Measurements from ENCODE around the gene IQSEC1. TPM values are rescaled to one million over a fixed set of nuclear protein-coding genes. Genes with fewer than 3 reads are reported as not detected.
"Not testable (repeated sequence)": the region's sequence is repeated elsewhere in the genome, so short reads cannot be mapped to it uniquely, and the experiment has no call there.

Gene IQSEC1
- polyA plus RNA-seq, 3 donors = 25.1 to 30.4 (median 28.2) TPM

GRCh38 chr3:12862387-12862786 is 210.8 kb downstream of the IQSEC1 start:
- DNase-seq (ENCODE audit: low read depth in 3 of 3, low spot score in 2 of 3) = no peak

GRCh38 chr3:12861611-12862010 is 211.6 kb downstream of the IQSEC1 start:
- DNase-seq (ENCODE audit: low read depth in 3 of 3, low spot score in 2 of 3) = no peak

- no peak for DNase-seq (ENCODE audit: low read depth in 3 of 3, low spot score in 2 of 3)
Measured at GRCh38 chr3:12859840-12860239, 213.4 kb downstream of the IQSEC1 start.

DNA sequence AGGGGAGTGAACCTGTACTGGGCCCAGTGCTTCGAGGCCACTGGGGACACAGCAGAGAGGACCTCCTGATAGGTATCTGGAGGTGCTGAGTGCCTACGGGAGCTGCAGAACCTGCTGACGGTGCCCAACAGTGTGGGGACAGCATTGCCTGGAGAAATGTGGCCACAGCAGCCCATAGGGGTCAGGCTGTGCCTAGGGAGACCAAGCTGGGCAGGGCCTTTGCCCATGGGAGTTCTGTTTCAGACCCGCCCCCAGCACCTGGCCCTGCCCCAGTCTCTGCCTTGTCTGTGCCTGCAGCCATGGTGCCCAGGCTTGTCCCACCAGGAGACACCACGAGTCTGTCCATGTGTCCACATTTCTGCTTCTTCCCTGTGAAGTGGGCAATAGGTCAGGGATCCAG is 216.6 kb downstream of the IQSEC1 start:
- DNase-seq (ENCODE audit: low read depth in 3 of 3, low spot score in 2 of 3) = no peak

DNA sequence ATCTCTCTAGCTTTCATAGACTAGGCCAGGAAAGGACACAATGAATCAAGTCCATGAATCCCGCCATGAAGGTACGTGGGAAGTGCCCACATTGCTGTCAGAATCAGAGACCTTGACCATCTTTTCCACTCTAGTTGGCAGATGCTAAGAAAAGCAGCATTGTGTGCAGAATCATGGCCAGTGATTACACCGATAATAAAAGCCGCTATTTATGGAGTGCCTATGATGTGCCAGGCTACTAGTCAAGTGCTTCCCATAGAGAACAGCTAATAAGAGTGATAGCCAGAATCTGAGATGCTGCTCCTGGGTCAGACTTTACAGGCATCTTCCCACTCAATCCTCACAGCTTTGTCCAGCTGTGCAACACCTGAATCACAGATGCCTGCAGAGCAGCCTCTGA is 218.7 kb downstream of the IQSEC1 start:
- no peak for DNase-seq (ENCODE audit: low read depth in 3 of 3, low spot score in 2 of 3)

DNA sequence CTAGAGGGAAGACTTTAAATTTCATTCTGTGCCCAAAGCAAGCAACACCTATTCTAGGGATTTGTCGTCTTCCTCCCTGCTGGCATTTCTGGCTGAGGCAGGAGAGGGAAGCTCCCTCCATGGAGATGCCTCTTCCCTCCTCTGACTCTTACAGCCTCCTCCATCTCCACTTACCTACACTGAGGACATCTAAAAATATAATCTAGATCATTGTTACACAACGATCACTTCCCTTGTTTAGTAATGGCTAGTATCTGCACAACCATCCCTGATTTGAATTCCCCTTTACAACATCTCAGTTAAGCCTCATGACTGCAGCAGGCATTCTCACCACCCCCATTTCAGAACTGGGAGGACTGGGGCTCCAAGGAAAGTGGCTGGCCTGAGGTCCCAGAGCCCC is 219.4 kb downstream of the IQSEC1 start:
- not testable (repeated sequence) for DNase-seq (ENCODE audit: low read depth in 3 of 3, low spot score in 2 of 3)

DNA sequence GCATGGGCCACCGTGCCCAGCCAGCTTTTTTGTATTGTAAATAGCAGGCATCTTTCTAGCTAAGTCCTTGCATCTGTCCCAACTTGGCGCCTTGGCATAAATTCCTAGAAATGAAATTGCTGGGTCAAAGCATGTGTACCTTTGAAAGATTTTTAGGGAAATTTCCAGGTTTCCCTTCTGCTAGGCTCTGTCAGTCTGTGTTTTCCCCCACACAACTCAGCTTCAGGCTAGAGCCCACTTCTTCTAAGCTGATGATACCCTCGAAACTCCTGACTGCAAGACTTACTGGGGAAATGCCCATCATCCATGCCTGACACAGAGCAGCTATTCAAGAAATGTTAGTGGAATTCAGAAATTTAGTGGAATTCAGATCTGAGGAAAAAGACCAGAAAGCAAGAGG is 221.0 kb downstream of the IQSEC1 start:
- DNase-seq (ENCODE audit: low read depth in 3 of 3, low spot score in 2 of 3) = no peak

Other genes starting within 250 kb of the IQSEC1 start
- gene RPL32, start 231.9 kb downstream of the IQSEC1 start, polyA plus RNA-seq (ENCODE audit: insufficient read length in 3 of 3) = 1,000 to 10,000 TPM; 2,280 to 2,382 (median 2,329) TPM

All from right renal cortex interstitium (tissue), 3 donors.